NCI-H82 (cell line): ENCODE measurements around the gene ATXN3.

Experiments
- DNase-seq: peaks from one replicate; lab custom pipeline; 2025; lab: John Stamatoyannopoulos, UW

Gene ATXN3

DNA sequence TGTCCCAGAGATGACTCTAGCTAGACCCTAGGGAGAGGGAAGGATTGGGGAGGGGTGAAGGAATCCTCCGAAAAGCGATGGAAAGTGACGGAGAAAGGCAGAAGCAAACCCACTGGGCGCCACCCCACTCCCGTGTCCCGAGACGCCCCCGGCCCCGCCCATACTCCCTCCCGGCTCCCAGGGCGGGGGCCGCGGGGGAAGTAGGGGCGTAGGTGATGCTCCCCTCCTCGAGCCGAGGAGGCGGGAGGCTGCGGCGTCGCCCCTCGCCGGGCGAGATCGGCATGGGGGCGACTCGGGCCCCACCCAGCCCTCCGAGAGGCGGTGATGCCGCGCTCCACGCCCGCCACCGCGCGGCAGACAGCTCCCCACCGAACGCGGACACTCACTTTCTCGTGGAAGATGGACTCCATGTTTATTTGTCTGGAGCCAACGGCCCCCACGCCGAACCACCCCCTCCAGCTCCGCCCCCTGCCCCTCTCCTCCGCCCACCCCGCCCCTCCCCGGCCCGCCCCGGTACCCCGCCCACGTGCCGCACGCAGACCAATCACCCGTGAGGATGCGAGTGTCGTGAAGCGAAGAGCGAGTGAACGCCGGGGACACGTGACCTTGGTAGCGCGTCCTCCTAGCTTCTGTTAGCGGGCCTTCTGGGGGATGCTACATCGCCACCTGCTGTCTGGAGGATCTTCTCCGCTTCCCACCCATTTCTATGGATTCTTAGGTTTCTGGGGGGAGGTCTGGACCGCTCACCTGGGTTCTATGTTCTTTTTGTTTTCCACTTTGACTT lies at the start of gene ATXN3:
Gene ATXN3, minus strand, starts transcription at position 440 of the 784 bp plus-strand sequence. Its CDS starts 30 bp downstream, at position 410.
- peak; percentile 98 for DNase-seq

DNA sequence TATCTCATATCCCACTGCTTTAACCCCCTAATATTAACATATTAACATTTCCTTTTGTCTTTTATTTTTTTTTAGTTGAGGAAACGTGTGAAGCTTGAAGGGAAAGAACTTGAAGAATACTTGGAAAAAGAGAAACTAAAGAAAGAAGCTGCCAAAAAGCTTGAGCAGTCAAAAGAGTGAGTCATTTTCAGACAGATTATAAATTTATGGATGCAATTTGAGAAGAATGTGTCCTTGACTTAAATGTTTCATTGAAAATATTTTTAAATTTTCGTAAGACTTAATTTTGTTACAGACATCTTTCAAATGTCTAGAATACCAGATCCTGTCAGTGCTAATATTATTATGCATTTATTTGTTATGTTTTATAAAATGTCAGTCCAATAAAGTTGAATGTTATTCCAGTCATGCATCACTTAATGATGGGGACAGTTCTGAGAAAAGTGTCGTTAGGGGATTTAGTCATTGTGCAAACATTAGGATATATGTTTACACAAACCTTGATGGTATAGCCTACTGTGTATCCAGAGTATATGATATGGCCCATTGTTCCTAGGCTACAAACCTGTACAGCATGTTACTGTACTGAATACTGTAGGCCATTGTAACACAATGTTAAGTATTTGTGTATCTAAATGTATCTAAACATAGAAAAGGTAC lies 48.0 kb upstream of the ATXN3 start:
- no peak for DNase-seq

GRCh38 chr14:92153581-92153980 lies 47.2 kb upstream of the ATXN3 start:
- DNase-seq, result no peak

- DNase-seq, result no peak
Observed at GRCh38 chr14:92144708-92145107, 38.3 kb upstream of the ATXN3 start.

DNA sequence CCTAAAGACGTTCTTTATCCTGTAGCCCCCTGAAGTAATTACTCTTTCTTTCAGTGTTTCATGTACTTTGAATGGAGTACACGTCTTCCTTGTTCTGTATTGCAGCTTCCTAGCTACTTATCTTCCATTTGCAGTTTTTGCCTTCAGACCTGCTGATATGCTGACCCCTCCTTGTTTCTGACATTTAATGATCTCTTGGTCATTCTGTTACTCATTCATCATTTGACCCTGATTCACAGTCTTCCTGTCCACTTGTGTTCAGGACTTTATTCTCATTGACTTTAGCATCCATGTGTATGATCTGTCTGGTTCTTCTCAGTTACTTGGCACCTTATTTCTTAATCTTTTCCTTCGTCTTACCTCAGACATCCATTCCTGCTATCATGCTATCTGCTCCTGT lies 37.6 kb upstream of the ATXN3 start:
- DNase-seq, result no peak

- no peak for DNase-seq
Observed at GRCh38 chr14:92143309-92143708, 36.9 kb upstream of the ATXN3 start.

- DNase-seq, result peak; percentile 47
Observed at GRCh38 chr14:92135269-92135668, 28.9 kb upstream of the ATXN3 start.

- DNase-seq, result no peak
Observed at GRCh38 chr14:92134456-92134855, 28.1 kb upstream of the ATXN3 start.

DNA sequence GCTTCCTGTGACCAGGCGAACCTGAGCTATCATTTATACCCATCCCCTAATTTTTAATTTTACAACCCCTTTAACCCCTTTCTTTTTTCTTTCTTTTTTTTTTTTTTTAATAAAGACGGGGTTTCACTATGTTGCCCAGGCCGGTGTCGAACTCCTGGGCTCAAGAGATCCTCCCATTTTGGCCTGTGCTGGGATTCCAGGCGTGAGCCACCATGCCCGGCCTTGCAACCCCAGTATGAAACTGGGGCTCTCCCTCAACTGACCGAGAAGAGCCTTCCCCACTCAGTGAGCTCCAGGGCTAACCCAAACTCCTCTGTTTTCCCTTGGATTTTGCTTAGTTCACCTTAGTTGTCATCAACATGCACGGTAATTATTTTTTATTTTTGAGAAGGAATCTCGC lies 16.4 kb upstream of the ATXN3 start:
- DNase-seq, result no peak

DNA sequence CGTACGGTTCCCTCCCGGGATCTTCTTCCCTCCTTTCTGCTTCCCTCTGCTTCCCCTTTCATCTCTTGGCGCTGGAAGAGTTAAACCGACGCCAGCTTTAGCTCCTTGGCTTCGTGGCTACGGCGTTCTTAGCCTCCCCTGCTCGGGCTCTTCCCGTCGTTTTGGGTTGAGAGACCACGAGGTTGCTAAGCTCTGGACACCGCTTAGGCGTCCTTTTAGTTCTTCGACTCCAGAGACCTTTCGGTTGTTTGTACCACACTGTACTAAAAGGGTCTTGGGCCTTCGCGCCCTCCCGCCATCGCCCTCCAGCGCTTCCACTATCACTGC lies 15.9 kb upstream of the ATXN3 start:
- peak; percentile 58 for DNase-seq

DNA sequence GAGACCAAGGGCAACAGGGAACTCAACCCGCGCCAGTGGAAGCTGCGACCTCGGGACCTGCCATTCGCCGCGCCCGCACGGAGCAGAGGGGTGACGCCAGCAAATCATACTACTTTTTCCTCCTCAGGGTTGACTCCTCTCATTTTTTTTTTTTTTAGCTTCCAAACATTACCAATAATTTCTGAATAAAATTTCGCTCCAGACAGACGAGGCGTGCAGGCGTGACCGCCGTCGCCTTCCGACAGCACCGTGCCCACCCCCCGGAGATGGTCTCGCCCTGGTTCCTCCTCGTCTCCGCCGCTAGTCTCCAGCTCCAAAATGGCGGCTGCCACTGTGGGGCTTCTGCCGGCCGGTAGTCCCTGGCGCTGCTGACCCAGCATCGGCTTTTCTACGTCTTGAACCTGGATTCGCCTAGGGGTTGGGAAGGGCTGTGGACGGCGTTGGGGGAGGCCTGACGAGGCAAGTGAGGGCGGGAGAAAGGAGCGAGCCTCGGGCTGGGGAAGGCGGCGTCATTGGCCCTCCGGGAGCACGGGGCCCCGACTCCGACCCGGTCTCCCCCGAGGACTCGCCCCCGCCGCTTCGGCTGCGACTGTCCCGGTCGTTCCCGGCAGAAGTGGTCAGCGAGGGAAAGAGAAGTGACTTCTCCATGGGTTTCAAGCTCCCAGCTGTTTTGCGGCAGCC lies 15.4 kb upstream of the ATXN3 start, which contains the start of the genes CPSF2 and NDUFB1:
Gene CPSF2, plus strand, starts transcription at position 300 of the 681 bp plus-strand sequence. CDS start 9,016 bp downstream, outside the sequence.
Gene NDUFB1, minus strand, starts transcription at position 37 of the 681 bp plus-strand sequence. CDS start 4,069 bp downstream, outside the sequence.
- peak; percentile 85 for DNase-seq

GRCh38 chr14:92121207-92121669 lies 14.9 kb upstream of the ATXN3 start:
- DNase-seq, result peak; percentile 38

DNA sequence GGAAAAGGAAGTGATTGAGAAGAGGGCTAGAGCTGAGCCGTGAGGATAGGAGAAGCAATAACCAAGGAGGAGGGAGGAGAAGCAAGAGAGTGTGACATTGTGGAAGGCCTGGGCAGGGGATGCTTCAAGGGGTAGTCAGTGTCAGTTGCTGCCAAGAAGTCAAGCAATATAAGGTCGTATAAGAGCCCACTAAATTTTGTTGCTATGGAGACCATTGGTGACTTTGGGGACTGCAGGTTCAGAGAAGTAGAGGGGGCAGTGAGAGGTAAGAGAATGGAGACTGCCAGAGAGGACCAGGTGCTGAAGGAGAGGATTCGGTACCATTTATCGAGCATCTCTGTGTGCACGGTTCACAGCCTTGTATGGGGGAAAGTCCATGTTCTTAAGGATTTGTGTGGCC lies 3.1 kb upstream of the ATXN3 start:
- DNase-seq, result no peak

DNA sequence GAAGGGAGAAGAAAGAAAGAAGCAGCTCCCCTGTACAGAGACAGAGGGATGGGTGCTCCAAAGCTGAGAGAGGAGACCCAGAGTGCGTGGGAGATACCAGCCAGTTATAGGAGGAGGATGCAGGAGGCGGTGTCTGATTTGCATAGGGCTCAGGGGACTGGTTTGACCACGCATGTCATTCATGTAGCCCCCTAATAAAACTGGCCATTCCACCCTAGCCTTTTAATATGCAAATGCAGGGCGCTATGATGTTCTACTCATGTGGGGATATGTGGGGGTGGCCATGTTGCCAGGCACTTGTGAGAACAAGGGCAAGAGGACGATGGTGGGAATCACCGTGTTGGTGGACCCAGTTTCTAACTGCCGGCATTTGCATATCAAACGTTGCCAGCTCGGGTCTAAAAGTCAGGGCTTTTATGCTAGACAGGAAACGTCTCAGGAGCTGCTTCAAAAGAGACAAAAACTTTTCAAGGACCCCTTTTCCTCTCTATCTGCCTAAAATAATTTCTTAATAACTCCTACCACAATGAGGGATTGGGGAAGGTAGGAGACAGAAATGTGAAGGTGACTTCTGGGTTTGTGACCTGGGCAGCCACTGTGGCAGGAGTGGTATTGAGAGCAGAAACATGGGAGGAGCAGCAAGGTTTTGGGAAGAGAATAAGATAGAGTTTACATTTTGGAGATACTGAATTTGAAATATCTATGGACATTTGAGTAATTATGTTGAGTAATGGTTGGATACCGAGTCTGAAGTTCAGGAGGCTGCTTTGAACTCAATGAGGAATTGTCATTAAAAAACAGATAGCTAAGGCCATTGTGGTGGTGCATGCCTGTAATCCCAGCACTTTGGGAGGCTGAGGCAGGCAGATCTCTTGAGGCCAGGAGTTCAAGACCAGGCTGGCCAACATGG lies 2.2 kb upstream of the ATXN3 start:
- no peak for DNase-seq

- DNase-seq, result no peak
Observed at GRCh38 chr14:92105893-92106142, 564 bp downstream of the ATXN3 start.

DNA sequence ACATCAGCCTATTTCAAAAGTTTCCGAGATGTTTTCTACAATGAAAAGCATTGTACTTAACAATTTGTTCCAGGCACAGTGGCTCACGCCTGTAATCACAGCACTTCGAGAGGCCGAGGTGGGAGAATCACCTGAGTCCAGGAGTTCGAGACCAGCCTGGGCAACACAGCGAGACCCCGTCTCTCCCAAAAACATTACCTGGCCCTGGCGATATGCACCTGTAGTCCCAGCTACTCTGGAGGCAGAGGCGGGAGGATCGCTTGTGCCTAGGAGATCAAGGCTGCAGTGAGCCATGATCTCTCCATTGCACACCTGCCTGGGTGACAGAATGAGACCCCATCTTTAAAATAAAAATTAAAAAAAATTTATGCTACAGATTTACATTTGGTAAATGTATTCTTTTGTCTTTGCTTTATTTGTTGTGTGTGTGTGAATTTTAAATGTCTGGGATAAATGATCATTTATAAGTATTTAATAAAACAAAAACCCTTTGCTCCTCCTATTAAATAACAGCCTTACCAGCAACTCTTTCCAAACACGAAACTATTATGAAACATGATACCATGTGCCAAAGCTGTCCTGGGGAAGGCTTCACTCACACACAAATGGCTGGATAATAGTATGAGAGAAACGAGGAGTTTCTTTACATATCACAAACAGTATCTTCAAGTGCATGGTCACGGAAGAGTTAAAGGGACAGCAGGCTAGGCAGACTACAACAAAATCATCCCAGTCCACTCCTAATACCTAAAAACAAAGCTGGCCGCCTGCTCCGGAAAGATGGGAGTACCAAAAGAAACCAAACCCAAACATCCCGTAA lies 1.1 kb downstream of the ATXN3 start:
- DNase-seq, result no peak

GRCh38 chr14:92103363-92103989 lies 2.9 kb downstream of the ATXN3 start:
- DNase-seq, result no peak

- DNase-seq, result no peak
Observed at GRCh38 chr14:92099802-92100201, 6.6 kb downstream of the ATXN3 start.

DNA sequence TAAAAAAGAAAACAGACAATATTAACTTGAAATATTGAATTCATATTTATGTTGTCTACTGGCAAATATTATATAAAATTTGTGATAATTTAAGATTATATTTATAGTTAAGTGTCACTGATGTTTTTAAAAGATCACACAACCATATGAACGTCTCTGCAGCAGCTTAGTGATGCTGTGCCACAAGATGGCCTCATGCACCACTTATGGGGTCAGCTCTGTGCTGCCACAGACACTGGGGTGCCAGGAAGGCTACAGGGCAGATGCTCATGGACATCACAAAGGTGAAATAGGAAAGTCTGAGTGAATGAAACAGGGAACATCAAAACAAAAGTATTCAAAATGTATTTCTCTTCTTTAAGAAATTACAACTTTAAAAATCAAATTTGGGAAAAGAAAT lies 13.1 kb downstream of the ATXN3 start:
- DNase-seq, result peak; percentile 11

DNA sequence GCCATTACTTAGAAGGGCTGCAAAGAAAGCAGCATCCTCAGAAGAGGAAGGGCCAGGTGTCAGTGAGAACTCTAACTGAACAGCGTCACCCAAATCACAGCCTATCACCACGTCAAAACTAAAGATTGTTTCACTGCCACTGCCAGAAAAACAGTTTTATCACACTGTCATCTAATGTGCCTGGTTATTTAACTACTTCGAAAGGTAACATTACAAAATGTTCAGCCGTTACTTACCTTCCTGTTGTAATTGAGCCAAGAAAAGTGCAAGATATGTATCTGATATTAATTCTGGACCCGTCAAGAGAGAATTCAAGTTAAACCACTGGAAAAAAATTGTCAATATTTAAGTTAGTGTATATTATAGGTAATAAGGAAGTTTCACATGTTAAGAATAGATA lies 17.9 kb downstream of the ATXN3 start:
- no peak for DNase-seq

DNA sequence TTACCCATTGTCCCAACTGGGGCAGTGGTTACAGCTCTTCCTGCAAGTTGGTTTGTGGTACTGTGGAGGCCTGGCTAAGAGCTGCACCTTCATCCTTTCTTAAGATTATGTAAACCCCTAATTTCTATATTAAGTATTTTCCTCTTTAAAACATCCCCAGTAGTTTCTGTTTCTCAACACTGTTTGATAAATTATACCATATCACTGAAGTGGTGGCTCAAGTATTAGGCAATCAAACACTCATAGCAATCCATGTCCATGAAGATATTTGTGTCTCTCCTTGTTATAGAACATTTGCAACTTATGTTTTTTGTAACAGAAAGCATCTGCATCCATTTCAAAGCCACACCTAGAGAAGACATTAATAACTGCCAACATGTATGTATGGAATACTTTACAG lies 31.8 kb downstream of the ATXN3 start:
- DNase-seq, result no peak
